BJ (cell line): ENCODE data around the gene PARD3. TPM values are rescaled to one million over a fixed set of nuclear protein-coding genes. Genes with fewer than 3 reads are reported as not detected.
"Not testable (repeated sequence)": the region's sequence is repeated elsewhere in the genome, so short reads cannot be mapped to it uniquely, and the experiment has no call there.

Source experiments
- CTCF ChIA-PET: fragments of 350-600 bp; formaldehyde crosslinking; extraction: SDS; loops from one replicate; lab custom pipeline; 2021; ENCODE audit warnings: antibody characterized with exemption, inconsistent platforms; lab: Yijun Ruan, JAX
- POLR2A ChIA-PET: fragments of 300-600 bp; sonication (Branson Sonifier 250); formaldehyde crosslinking; extraction: SDS; loops from one replicate; lab custom pipeline; 2021; ENCODE audit warnings: antibody characterized with exemption; lab: Charles Lee
- DNase-seq: peaks from one replicate; pipeline ENCODE4 v3.0.0-alpha.2; 2011; ENCODE audit warnings: low read depth
- H3K27me3 ChIP-seq: 2 replicates; pipeline ENCODE4 v1.6.0; 2011; ENCODE audit warnings: low read length; ENCODE audit not compliant: control insufficient read depth, insufficient read depth
- H3K36me3 ChIP-seq: 2 replicates; pipeline ENCODE4 v1.5.1; 2011; ENCODE audit warnings: low read length; ENCODE audit not compliant: control insufficient read depth, insufficient read depth
- H3K4me3 ChIP-seq: 2 replicates; pipeline ENCODE4 v1.5.1; 2011; ENCODE audit warnings: low read depth, mild to moderate bottlenecking, control low read depth, low read length
- polyA plus RNA-seq: library from polyadenylated mRNA; depleted of rRNA; stranded (reverse); fragments of >200 nt; gene quantifications from 2 replicates; pipeline ENCODE4 v1.2.3, GENCODE V29; 2011
- small RNA-seq: library from RNA; depleted of rRNA; stranded (forward); fragments of <200 nt; gene quantifications from one replicate; pipeline ENCODE3, GENCODE V24; 2012; ENCODE audit warnings: low replicate concordance, low read depth; ENCODE audit not compliant: insufficient read length
- TF ChIP-seq, protein P1 (sequence below): IDR thresholded peaks from 2 replicates; pipeline ENCODE4 v1.5.1; 2011; ENCODE audit warnings: low read depth, mild to moderate bottlenecking, control low read depth, inconsistent platforms, low read length, moderate library complexity; ENCODE audit not compliant: insufficient read depth

Gene PARD3
- polyA plus RNA-seq, 1 experiment = 17.7 TPM

- Histone ChIP-seq H3K4me3 (no peak overlapping the region), H3K27me3 (no peaks in the 10 kb centered on the region; the same call in 1 of the 2 replicates), H3K36me3 (no peaks in the 10 kb centered on the region)
- DNase-seq = no peak
- ChIA-PET POLR2A (no interaction called here), CTCF (interaction anchor here (1.6 kb wide), 1 partner anchor 11 kb away, joined by 5 read pairs; no protein-coding TSS in a partner anchor)
- TF ChIP-seq, protein P1, sequence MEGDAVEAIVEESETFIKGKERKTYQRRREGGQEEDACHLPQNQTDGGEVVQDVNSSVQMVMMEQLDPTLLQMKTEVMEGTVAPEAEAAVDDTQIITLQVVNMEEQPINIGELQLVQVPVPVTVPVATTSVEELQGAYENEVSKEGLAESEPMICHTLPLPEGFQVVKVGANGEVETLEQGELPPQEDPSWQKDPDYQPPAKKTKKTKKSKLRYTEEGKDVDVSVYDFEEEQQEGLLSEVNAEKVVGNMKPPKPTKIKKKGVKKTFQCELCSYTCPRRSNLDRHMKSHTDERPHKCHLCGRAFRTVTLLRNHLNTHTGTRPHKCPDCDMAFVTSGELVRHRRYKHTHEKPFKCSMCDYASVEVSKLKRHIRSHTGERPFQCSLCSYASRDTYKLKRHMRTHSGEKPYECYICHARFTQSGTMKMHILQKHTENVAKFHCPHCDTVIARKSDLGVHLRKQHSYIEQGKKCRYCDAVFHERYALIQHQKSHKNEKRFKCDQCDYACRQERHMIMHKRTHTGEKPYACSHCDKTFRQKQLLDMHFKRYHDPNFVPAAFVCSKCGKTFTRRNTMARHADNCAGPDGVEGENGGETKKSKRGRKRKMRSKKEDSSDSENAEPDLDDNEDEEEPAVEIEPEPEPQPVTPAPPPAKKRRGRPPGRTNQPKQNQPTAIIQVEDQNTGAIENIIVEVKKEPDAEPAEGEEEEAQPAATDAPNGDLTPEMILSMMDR = no peak
Observed at GRCh38 chr10:34075254-34075926, 739.7 kb downstream of the PARD3 start.

- Histone ChIP-seq H3K27me3 (no peaks in the 10 kb centered on the region; the same call in 1 of the 2 replicates), H3K4me3 (no peak overlapping the region), H3K36me3 (no peaks in the 10 kb centered on the region)
- TF ChIP-seq, protein P1 = no peak
- ChIA-PET CTCF (interaction anchor here (0.6 kb wide), 1 partner anchor 317 kb away, joined by 3 read pairs; no protein-coding TSS in a partner anchor), POLR2A (no interaction called here)
- no peak for DNase-seq
Observed at GRCh38 chr10:34074051-34074450, 741.0 kb downstream of the PARD3 start.

DNA sequence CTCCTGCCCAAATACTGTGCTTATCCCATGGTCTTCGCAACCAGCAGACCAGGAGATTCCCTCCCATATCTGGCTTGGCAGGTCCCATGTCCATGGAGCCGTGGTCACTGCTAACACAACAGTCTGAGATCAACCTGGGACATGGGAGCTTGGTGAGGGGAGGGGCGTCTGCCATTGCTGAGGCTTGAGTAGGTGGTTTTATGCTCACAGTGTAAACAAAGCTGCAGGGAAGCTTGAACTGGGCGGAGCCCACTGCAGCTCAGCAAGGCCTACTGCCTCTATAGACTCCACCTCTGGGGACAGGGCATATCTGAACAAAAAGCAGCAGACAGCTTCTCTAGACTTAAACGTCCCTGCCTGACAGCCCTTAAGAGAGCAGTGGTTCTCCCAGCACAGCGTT lies 747.4 kb downstream of the PARD3 start:
- H3K27me3 ChIP-seq, POLR2A ChIA-PET, H3K4me3 ChIP-seq, DNase-seq, H3K36me3 ChIP-seq, CTCF ChIA-PET: not testable (repeated sequence)

DNA sequence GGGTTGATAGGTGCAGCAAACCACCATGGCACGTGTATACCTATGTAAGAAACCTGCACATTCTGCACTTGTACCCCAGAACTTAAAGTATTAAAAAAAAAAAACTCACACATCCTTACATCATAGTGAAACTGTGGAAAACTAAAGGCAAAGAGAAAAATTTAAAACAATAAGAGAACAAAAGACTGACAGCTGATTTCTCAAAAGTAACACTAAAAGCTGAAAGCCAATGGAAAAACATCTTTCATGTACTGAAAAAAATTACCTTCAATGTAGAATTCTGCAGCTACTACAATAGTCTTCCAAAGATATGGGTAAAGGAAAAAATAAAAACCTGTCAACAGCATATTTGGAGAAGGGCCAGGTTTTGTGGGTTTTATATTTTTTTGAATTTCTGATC lies 751.5 kb downstream of the PARD3 start:
- TF ChIP-seq, protein P1 = no peak
- POLR2A ChIA-PET = no interaction called here

GRCh38 chr10:34061841-34062240 lies 753.3 kb downstream of the PARD3 start:
- H3K36me3 ChIP-seq = no peaks in the 10 kb centered on the region
- TF ChIP-seq, protein P1 = no peak
- peaks cover 2% of the 10 kb centered on the region; the same call in 1 of the 2 replicates for H3K27me3 ChIP-seq
- ChIA-PET CTCF (no interaction called here), POLR2A (no interaction called here)
- no peak overlapping the region for H3K4me3 ChIP-seq
- no peak for DNase-seq

More for the DNA sequence above, 751.5 kb downstream of the PARD3 start:
- H3K4me3 ChIP-seq = no peak overlapping the region
- peaks cover 2% of the 10 kb centered on the region; the same call in 1 of the 2 replicates for H3K27me3 ChIP-seq
- CTCF ChIA-PET = no interaction called here
- DNase-seq = no peak
- H3K36me3 ChIP-seq = no peaks in the 10 kb centered on the region

Small RNA genes within 50 kb of the gene (small RNA-seq; reads per million reads assigned to genes)
- not detected for gene ELOBP4
- not detected for gene RF00019
- gene RPL37P18 = not detected
